ENCODE measurements around the gene TMEM39A.

The TMEM39A gene, protein sequence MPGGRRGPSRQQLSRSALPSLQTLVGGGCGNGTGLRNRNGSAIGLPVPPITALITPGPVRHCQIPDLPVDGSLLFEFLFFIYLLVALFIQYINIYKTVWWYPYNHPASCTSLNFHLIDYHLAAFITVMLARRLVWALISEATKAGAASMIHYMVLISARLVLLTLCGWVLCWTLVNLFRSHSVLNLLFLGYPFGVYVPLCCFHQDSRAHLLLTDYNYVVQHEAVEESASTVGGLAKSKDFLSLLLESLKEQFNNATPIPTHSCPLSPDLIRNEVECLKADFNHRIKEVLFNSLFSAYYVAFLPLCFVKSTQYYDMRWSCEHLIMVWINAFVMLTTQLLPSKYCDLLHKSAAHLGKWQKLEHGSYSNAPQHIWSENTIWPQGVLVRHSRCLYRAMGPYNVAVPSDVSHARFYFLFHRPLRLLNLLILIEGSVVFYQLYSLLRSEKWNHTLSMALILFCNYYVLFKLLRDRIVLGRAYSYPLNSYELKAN

DNA sequence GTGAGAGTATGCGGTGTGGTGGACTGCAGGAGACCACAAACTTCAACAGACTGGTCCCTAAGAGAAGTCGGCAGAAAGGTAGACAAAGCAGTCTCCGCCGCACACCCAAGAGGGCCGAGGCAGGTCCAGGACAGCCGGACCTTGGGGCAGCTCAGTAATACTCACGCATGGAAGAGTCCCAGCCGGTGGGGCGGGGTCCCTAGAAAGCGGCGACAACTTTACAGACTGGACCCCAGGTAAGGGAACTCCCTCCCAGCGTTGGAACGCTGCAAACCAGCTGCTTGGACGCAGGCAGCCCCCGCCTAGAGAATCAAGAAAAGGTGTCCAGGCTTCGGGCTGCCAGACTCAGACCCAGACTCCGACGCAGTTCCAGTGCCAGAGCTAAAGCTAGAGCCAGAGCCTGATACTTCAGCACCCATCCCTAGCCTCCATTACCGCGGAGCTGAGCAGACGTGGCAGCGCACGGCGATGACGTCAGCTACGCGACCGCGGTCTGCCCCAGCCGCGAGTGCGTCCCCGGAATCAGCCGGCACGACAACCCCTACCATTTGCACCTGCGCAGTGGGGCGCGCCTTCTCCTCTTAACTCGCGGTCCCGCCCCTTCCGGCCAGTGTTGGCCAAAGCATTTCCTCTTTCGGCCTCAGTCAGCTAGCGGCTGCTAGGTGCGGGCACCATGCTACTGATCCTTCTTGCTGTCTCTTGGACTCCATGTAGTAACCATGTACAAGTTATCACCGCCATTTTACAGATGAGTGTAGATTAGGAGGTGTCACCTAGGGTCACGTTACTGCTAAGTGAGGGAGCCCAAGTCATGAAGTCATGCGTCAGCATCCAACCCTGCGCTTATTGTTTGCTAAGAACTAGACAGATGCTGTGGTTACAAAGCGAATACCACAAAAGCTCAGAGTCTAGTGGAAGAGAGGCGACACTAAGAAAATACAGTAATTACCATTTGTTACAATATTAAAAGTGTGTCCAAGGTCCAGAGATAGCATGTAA lies at the start of gene TMEM39A:
Gene TMEM39A, minus strand, starts transcription at position 445 of the 999 bp plus-strand sequence. CDS start 1,541 bp downstream, outside the sequence.
- peak; percentile 93 for DNase-seq

DNA sequence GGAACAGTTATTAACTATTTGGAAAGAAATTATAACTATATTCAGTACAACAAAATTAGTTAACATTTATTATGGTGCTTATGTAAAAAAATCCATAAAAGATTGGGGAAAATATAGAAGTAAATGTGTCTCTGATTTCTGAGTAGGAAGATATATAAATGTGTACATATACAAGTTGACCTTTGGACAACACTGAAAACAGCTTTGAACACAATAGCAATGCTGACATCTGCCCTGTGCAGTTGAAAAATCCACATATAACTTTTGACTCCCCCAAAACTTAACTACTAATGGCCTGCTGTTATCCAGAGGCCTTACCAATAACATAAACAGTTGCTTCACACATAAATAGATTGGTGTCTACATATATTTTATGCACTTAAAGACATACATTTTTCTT lies 47.3 kb upstream of the TMEM39A start:
- DNase-seq, result no peak

DNA sequence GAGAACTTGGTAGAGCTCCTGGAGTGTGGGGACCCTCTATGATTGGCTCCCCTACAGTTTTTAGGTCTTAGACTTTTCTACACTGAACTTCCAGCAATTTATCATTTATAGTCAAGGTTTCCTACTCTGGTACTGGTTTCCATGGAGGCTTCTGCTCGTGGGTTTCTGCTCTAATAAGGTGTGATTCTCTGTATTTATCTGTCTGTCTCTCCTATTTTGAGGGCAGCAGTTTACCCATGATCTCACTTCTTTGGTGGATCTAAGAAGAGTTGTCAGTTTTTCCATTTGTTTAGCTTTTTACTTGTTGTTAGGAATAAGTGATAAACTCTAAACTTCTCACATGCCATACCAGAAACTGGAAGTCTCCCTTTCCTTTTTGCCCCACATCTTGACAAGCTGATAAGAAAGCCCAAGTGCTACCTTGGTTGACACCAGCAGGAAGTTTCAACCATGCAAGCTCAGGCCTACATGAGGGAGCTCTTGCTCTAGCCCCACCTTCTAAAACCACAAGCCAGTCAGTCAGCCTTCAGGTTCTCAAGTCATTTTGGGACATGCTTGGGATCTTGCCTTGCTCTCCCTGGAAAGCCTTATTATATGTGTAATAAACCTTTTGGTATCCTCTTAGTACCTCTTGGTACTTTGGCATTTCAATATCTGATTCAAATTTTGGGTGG lies 44.9 kb upstream of the TMEM39A start:
- DNase-seq, result no peak

DNA sequence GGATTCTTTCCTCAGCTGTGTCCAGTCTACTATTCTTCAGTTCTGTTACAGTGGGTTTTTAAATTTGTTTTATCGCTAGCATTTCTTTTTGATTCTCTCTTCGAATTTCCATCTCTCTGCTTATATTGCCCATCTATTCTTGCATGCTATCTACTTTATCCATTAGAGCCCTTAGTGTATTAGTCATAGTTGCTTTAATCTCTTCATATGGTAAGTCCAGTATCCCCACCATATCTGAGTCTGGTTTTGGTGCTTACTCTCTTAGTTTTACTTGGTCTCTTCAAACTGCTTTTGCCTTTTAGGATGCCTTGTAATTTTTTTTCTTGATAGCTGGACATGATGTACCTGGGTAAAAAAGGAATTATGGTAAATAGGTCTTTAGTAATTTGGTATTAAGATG lies 44.0 kb upstream of the TMEM39A start:
- DNase-seq, result no peak

DNA sequence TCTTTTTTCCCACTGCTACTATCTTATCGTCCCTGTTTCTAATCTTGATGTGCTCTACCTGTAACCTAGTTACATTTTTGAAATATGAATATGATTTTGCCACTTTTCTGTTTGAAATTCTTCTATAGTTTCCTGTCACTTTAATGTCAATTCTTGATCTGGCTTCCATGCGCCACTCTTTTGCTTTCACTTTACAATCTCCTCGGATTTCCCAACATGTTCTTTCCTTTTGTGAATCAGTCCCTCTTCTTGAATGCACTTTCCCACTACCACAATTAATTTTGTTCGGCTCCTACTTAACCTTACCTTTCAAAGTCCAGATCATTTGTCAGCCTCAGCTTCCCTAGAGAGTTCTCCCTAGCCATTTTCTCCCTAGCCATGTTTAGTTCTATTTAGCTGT lies 43.2 kb upstream of the TMEM39A start:
- DNase-seq, result no peak

DNA sequence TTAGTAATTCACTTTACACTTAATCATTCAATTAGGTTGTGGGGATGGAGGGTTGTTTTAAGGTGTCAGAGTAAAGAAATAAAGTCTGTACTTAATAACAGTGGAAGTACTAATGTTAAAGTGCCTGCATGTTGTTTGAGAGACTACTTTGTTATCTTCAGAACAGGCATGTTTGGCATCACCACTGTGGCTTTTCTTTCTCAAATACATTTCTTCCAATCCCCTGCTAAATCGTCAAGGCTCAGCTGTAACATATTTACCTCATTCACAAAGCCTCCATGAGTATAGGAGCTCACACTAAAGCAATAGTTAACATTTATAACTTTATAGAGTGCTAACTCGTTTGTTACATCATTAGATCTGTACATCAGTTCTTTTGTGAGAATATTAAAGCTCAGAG lies 37.5 kb upstream of the TMEM39A start:
- no peak for DNase-seq

DNA sequence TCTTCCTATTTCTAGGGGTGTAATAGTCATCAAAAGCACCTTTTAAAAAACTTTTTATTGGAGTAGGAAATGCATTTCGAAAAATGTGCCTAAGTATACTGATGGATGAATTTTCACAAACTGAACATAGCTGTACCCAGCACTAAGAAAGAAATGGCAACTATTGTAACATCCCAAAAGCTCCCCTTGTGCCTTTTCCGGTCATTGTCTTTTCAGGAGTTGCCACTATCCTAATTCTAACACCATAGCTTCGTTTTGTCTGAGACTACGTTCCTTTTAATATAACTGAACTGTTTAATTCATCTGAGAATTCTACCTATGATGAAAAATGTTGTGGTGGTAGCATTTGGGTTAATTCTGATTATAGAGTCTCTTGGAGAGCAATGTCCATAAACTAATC lies 36.9 kb upstream of the TMEM39A start:
- DNase-seq, result no peak

DNA sequence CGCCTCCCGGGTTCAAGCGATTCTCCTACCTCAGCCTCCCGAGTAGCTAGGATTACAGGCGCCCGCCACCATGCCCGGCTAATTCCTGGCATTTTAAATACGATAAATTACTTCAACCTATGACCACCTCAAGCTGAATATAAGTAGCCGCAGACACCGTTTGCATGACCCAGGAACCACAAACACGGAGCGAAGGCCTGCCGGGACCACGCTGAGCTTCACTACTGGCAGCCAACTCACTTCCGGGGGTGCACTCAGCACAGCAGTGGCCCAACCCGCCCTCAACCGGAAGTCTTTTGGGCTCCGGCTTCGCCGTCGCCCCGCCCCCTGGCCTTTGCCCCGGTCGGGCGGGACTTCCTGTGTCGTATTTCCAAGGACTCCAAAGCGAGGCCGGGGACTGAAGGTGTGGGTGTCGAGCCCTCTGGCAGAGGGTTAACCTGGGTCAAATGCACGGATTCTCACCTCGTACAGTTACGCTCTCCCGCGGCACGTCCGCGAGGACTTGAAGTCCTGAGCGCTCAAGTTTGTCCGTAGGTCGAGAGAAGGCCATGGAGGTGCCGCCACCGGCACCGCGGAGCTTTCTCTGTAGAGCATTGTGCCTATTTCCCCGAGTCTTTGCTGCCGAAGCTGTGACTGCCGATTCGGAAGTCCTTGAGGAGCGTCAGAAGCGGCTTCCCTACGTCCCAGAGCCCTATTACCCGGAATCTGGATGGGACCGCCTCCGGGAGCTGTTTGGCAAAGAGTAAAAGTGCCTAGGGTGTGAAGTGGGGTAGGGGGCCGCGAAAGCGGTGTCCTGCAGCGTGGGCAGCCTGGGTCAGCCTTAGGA lies 35.0 kb upstream of the TMEM39A start, which contains the start of gene TIMMDC1:
Gene TIMMDC1, plus strand, starts transcription at position 362 of the 826 bp plus-strand sequence. Its CDS starts 187 bp downstream, at position 549.
- DNase-seq, result peak; percentile 88

DNA sequence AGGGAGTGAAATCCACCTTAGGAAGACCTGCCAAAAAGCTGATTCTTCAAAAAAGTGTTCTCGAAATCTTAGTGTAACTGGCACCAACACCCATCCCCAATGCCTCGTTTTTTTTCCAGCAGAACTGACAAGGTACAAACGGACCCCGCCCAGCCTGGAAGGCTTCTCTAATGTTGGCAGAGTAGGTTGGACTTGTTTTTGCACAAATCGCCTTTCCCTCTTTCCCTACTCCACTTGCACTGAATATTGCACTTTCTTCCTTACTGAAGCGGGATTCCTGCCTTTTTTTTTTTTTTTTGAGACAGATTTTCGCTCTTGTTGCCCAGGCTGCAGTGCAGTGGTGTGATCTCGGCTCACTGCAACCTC lies 34.4 kb upstream of the TMEM39A start:
- DNase-seq, result no peak

DNA sequence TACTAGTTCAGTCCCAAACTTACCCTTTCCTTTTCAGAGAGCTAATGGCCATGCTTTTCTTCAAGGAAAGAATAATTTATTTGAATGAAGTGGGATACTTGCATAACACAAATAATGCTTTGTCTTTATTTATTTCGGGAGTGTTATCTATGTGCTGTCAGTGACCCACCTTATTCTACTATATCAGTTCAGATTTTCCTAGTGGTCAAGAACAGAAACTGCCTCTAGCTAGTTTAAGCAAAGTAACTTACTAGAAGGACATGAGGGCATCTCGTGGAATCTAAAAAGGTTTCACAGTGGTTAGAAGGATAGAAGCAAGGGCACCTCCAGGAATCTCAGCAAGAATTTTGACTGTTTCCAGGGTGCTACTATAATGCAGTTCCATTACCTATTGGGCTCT lies 31.2 kb upstream of the TMEM39A start:
- no peak for DNase-seq

DNA sequence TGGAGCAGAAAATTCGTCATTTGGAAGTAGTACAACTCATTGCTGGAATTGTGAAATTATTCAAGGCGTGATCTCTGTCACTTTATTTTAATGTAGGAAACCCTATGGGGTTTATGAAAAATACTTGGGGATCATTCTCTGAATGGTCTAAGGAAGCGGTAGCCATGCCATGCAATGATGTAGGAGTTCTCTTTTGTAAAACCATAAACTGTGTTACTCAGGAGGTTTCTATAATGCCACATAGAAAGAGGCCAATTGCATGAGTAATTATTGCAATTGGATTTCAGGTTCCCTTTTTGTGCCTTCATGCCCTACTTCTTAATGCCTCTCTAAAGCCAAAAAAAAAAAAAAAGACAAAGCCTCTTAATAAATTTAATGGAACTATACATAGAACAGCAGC lies 29.4 kb upstream of the TMEM39A start:
- no peak for DNase-seq

DNA sequence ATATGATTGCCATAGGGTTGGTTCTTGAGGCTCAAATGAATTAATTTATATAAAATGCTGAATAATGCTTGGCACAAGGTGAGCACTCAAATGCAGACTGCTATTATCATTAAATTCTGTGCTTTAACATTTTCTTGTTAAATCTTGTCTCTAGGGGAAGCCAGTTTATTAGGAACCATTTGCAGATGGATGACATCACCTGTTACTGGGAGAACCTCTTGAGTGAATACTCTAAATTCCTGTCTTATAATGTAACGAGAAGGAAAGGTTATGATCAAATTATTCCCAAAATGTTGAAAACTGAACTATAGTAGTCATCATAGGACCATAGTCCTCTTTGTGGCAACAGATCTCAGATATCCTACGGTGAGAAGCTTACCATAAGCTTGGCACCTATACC lies 28.7 kb upstream of the TMEM39A start:
- no peak for DNase-seq

DNA sequence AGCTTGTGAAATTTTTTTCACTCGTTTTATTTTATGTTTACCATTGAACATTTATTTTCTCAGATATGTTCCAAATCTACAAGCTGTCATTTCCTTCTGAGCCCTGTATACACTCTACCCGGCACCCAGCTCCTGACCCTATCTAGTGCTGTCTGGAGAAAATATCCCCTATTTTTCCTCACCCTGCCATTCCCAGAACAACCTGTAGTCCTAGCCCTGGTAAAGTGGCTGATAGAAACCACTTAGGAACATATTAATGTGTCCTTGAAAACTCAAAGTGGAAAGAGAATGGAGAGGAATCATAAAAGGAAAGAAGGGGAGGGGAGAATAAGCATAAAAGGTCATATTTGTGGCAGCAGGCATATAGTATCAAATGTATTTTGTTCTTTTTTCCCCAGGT lies 26.7 kb upstream of the TMEM39A start:
- DNase-seq, result no peak

DNA sequence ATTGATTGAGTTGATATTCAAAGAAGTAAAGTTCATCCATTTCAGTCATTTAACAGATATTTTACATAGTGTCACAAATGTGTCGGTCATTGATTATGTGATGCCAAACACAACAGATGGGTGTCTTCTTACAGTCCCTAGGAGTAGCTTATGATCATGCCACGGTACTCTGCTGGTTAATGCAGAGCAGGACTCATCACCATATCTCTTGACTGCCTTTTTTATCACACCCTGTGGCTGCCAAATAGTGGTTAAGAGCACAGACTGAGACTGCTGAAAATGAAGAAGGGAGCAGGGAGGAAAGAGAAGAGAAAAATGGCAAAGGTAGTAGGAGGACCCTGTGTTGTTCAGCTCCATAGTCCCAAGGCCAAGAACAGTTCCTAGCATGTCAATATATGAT lies 22.1 kb upstream of the TMEM39A start:
- no peak for DNase-seq

DNA sequence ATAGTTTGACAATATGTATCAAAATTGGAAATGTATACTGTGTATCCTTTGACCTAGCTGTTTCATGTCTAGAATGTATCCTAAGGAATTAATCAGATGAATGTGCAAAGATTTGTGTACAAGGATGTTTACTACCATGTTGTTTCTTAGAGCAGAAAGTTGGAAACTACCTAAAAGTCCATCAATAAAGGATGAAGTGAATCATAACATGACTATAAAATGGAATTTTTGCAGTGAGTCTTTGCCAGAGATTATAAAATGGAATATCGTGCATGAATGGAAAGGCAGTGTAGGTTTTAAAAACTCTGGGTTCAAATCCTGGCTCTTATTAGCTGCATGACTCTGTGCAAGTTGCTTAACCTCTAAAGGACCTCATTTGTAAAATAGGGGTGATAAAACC lies 19.7 kb upstream of the TMEM39A start:
- DNase-seq, result no peak

DNA sequence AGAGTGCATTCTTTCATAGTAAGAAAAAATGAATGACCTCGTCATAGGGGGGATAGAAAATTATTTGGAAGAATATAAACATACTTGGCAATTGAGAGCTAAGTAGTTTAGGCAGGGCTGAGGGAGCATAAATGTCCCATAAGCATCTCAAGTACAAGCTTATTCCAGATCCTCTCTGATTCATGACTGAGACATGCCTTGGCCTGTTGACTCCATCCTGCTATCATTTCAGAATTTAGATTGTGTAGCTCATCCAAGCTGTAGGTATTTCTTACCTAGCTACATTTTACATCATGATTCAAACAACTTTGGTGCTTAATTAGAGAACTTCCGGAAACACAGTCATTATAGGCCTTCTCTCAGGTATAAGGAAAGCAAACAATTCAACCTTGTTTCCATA lies 17.7 kb upstream of the TMEM39A start:
- no peak for DNase-seq

DNA sequence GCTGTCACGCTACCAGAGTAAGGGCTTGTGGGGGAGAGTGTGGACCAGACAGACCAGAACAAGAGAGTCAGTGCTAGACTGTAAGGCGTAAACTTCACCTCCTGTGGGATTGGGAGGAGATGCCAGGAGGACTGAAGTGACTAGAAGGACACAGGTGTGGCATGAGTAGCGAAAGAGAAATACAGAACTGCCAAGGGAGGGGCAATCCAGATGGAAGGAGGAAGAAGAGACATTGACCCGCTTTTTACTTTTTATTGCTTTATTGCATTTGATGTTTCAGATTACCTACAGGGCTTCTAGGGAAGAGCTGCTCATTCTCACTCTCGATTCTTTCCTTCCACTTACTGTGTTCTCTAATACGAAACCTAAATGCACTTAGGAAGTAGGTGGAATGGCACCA lies 7.5 kb upstream of the TMEM39A start:
- no peak for DNase-seq

DNA sequence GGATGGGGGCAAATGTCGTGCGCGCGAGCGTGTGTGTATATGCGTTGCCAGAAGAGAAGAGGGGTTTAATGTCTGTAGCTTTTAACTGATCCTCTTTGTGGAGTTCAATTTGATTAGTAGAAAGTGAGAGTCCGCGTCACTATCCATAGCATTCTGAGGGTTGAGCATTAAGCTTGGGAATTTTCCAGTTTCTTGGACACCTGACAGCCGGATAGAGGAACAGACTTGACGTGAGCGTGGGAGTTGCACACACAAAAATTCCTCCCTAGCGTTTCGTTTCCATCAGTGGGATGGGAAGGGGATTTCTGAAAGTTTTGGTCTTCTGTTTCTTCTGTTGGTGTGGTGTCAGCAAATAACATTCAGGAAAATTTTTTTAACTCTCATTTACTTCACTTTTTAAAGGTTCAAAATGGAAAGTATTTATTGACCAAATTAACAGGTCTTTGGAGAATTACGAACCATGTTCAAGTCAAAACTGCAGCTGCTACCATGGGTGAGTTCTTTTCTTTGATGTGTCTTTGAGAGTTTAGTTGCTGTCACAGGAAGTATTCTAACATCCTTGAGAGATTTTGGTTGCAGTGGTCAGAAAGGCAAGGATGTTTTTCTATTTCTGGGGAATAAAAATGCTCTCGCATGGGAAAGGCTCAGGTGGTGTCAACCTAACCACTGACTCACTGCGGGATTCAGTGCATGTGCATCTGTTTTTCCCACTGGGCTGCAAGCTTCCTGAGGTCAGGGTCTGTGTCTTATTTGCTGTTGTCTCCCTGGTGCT lies 6.2 kb upstream of the TMEM39A start:
- no peak for DNase-seq

DNA sequence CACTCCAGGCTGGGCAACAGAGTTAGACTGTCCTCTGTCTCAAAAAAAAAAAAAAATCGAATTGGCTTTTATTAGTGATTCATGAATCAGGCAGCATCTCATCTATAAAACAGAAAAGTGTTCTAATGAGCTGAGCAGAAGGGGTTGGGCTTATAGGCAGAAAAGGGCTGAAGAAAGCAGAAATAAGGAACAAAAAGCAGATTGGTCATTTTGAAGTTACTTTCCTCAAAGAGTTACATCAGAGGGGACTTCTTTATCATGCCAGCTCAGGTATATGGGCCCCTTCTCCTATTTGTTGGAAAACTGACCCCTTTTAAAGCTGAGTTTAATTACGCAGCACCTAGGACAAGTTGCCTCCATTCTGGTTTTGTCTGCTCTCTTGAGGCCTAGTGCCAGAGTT lies 4.6 kb upstream of the TMEM39A start:
- DNase-seq, result no peak

DNA sequence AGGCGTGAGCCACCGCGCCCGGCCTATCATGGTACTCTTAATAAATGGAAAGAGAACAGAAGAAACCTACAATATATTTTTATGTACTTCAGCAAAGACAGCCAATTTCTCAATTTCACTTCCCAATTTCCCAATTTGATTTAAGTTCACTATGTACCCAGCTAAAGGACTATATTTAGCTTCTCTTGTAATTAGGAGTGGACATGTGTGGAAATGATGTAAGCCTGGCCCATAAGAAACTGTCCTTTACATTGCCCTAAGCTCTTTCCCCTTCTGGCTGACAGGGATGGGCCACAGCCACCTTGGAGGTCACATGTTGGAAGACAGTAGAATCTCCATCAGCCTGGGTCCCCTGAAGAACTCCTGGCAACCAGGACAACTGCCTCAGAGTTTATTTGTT lies 6.2 kb downstream of the TMEM39A start:
- DNase-seq, result no peak

DNA sequence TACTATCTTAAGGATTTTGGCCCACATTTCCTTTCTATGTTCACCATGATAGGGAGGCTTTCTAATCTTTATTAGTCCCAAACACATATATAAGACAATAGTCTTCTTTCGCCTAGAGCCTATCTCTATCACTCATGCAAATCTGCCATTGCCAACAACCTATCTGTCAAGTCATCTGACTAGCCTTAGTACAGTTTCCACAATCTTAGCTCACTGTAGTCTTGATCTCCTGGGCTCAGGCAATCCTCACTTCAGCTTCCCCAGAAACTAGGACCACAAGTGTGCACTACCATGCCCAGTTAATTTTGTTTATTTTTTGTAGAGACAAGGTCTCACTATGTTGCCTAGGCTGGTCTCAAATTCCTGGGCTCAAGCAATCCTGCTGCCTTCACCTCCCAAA lies 6.9 kb downstream of the TMEM39A start:
- DNase-seq, result no peak

Data from NCI-H510A treated with DMSO at 0.1 percent for 48 hours (cell line).